Coronary artery (tissue), 2 donors: ENCODE measurements around the gene ACOX1.

ENCODE experiments used
- DNase-seq: peaks from one replicate; pipeline ENCODE4 v3.0.0-alpha.2; 2017; ENCODE audit warnings: low spot score
- H3K27ac ChIP-seq, 2 donors: fragments of 200-600 bp; sonication (generic); one replicate each; pipeline ENCODE4 v1.5.1; 2016 to 2019
- H3K4me3 ChIP-seq: fragments of 200-600 bp; sonication (generic); 2 replicates; pipeline ENCODE4 v1.5.1; 2016; ENCODE audit warnings: mild to moderate bottlenecking, moderate library complexity
- TF ChIP-seq, protein P1 (sequence below): fragments of 200-600 bp; sonication (generic); IDR thresholded peaks from one replicate; pipeline ENCODE4 v1.5.1; 2019; ENCODE audit warnings: antibody characterized with exemption

Gene ACOX1

GRCh38 chr17:76014925-76015261, 35.9 kb upstream of the ACOX1 start:
- H3K27ac ChIP-seq = no peak overlapping the region
- DNase-seq = no peak
- TF ChIP-seq, protein P1, sequence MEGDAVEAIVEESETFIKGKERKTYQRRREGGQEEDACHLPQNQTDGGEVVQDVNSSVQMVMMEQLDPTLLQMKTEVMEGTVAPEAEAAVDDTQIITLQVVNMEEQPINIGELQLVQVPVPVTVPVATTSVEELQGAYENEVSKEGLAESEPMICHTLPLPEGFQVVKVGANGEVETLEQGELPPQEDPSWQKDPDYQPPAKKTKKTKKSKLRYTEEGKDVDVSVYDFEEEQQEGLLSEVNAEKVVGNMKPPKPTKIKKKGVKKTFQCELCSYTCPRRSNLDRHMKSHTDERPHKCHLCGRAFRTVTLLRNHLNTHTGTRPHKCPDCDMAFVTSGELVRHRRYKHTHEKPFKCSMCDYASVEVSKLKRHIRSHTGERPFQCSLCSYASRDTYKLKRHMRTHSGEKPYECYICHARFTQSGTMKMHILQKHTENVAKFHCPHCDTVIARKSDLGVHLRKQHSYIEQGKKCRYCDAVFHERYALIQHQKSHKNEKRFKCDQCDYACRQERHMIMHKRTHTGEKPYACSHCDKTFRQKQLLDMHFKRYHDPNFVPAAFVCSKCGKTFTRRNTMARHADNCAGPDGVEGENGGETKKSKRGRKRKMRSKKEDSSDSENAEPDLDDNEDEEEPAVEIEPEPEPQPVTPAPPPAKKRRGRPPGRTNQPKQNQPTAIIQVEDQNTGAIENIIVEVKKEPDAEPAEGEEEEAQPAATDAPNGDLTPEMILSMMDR = no peak

GRCh38 chr17:76014100-76014924, 35.3 kb upstream of the ACOX1 start:
- TF ChIP-seq, protein P1 = peak; percentile 91
- Histone ChIP-seq H3K4me3 (no peak overlapping the region), H3K27ac (no peak overlapping the region)
- DNase-seq = no peak

More at GRCh38 chr17:76014925-76015261, 35.9 kb upstream of the ACOX1 start:
- H3K4me3 ChIP-seq = no peak overlapping the region

- Histone ChIP-seq H3K4me3 (no peak overlapping the region), H3K27ac (no peak overlapping the region)
- no peak for DNase-seq
- TF ChIP-seq, protein P1 = no peak
Observed at GRCh38 chr17:76013377-76013932, 34.5 kb upstream of the ACOX1 start.

DNA sequence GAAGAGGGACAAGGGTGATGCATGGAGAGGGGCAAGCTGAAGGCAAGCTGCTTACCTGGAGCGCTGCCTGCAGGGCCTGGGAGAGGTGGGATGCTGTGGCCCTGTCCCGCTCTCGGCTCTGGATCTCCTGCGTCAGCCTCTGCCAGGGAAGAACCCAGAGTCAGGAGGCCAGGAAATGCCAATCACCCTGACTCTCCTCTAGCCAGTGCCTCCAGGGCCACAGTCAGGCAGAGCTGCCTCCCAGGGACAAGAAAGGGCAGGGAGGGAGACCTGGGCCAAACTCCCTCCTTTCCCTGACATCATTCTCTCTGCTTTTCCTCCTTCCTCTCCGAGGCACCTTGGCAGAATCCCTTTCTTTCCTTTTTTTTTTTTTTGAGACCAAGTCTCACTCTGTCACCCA, 33.0 kb upstream of the ACOX1 start:
- H3K27ac ChIP-seq = no peak overlapping the region
- no peak overlapping the region for H3K4me3 ChIP-seq
- TF ChIP-seq, protein P1 = no peak
- no peak for DNase-seq

GRCh38 chr17:76009969-76010661, 31.1 kb upstream of the ACOX1 start:
- TF ChIP-seq, protein P1 = no peak
- H3K27ac ChIP-seq = no peak overlapping the region
- DNase-seq = peak; percentile 66
- H3K4me3 ChIP-seq = no peak overlapping the region

DNA sequence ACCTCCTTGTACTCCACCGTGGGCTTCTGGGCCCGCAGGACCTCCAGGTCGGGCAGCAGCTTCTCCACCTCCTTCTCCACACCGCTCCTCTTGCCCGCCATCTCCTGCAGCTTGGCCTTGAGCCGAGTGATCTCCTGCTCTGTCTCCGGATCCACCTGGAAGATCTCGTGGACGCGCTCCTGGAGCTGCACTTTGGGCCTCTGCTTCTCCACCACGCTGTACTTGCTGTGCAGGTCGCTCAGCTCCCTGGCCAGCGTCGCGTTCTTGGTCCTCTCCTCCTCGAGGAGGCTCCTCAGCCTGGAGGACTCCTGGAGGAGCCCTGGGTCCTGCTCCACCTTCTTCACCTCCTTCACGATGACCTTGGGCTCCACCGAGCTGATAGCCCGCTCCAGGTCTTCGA, 30.5 kb upstream of the ACOX1 start:
- DNase-seq = no peak
- TF ChIP-seq, protein P1 = no peak
- no peak overlapping the region for H3K4me3 ChIP-seq
- H3K27ac ChIP-seq = no peak overlapping the region
